ENCODE data around the gene NKD2.

- TF ChIP-seq, protein P1, sequence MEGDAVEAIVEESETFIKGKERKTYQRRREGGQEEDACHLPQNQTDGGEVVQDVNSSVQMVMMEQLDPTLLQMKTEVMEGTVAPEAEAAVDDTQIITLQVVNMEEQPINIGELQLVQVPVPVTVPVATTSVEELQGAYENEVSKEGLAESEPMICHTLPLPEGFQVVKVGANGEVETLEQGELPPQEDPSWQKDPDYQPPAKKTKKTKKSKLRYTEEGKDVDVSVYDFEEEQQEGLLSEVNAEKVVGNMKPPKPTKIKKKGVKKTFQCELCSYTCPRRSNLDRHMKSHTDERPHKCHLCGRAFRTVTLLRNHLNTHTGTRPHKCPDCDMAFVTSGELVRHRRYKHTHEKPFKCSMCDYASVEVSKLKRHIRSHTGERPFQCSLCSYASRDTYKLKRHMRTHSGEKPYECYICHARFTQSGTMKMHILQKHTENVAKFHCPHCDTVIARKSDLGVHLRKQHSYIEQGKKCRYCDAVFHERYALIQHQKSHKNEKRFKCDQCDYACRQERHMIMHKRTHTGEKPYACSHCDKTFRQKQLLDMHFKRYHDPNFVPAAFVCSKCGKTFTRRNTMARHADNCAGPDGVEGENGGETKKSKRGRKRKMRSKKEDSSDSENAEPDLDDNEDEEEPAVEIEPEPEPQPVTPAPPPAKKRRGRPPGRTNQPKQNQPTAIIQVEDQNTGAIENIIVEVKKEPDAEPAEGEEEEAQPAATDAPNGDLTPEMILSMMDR (IDR thresholded peaks at IDR 0.05 in 8 of 11, conservative IDR thresholded peaks at IDR 0.05 in 3 of 11): no peak
- TF ChIP-seq POLR2AphosphoS5 (IDR thresholded peaks at IDR 0.05): peak in 1 of 3 donors; percentile 23
- no peak for TF ChIP-seq POLR2A (IDR thresholded peaks at IDR 0.05)
Measured at GRCh38 chr5:1059884-1060263, 51.3 kb downstream of the NKD2 start.
